H1 (cell line): ENCODE measurements around the gene VSTM4. TPM values are rescaled to one million over a fixed set of nuclear protein-coding genes. Genes with fewer than 3 reads are reported as not detected.

Source experiments
- CTCF ChIA-PET: fragments of 300-600 bp; sonication (Branson Sonifier 250); formaldehyde crosslinking; loops from one replicate; lab custom pipeline; 2021; ENCODE audit not compliant: partially characterized antibody; lab: Charles Lee
- POLR2A ChIA-PET: fragments of 300-600 bp; sonication (Branson Sonifier 250); formaldehyde crosslinking; loops from one replicate; lab custom pipeline; 2021; ENCODE audit warnings: inconsistent platforms; ENCODE audit not compliant: partially characterized antibody; lab: Charles Lee
- DNase-seq, 2 experiments: peaks; one replicate each; pipeline versions ENCODE4 v3.0.0 to v3.0.0-alpha.2; 2010 to 2022; ENCODE audit warnings: low spot score in 2 of 2, low read depth in 1 of 2, mixed read lengths in 1 of 2
- FAIRE-seq: peaks from 2 replicates; lab custom pipeline; 2011; peaks lifted over from hg19 to GRCh38; lab: Jason Lieb, UNC
- H2AFZ ChIP-seq: 2 replicates; pipeline ENCODE4 v1.8.1; 2012; ENCODE audit warnings: low read length, inconsistent platforms
- H2AK5ac ChIP-seq: 2 replicates; pipeline ENCODE4 v1.6.1; 2013; ENCODE audit warnings: low read depth, low read length
- H2BK120ac ChIP-seq: replicated peaks from 2 replicates; pipeline ENCODE3; 2013; ENCODE audit warnings: low read depth, low read length, inconsistent platforms
- H2BK12ac ChIP-seq: 2 replicates; pipeline ENCODE4 v1.6.1; 2013; ENCODE audit warnings: low read depth, low read length
- H2BK15ac ChIP-seq: 2 replicates; pipeline ENCODE4 v1.6.1; 2013; ENCODE audit warnings: low read length
- H2BK20ac ChIP-seq: 2 replicates; pipeline ENCODE4 v1.6.1; 2013; ENCODE audit warnings: low read length
- H2BK5ac ChIP-seq: 2 replicates; pipeline ENCODE4 v1.6.1; 2013; ENCODE audit warnings: low read depth, low read length
- H3K14ac ChIP-seq: 2 replicates; pipeline ENCODE4 v1.6.1; 2013; ENCODE audit warnings: inconsistent platforms; ENCODE audit not compliant: insufficient read length
- H3K18ac ChIP-seq: 2 replicates; pipeline ENCODE4 v1.6.1; 2013; ENCODE audit warnings: low read length; ENCODE audit errors: extremely low read depth
- H3K23ac ChIP-seq: 2 replicates; pipeline ENCODE4 v1.6.1; 2013; ENCODE audit warnings: inconsistent platforms; ENCODE audit not compliant: insufficient read length
- H3K23me2 ChIP-seq: 2 replicates; pipeline ENCODE4 v1.6.1; 2013; ENCODE audit warnings: low read depth, low read length
- H3K27ac ChIP-seq: 2 replicates; pipeline ENCODE4 v1.6.1; 2011; ENCODE audit warnings: low read depth, low read length, inconsistent platforms
- H3K27me3 ChIP-seq, 4 experiments: replicated peaks in 1 of 4; 1 replicate in 1 of 4; 2 replicates in 3 of 4; pipeline versions ENCODE4 v1.6.1 to v1.8.1; 2011 to 2013; ENCODE audit warnings: low read length in 3 of 4, mild to moderate bottlenecking in 3 of 4, inconsistent platforms in 2 of 4, mixed read lengths in 2 of 4, moderate library complexity in 1 of 4; ENCODE audit not compliant: control insufficient read depth in 3 of 4, insufficient read depth in 3 of 4; ENCODE audit errors: extremely low read depth in 1 of 4
- H3K36me3 ChIP-seq, 4 experiments: 2 replicates each; pipeline versions ENCODE4 v1.6.1 to v1.8.1; 2011 to 2013; ENCODE audit warnings: mild to moderate bottlenecking in 4 of 4, low read length in 3 of 4, moderate library complexity in 2 of 4, control low read depth in 1 of 4, inconsistent platforms in 1 of 4; ENCODE audit not compliant: insufficient read depth in 4 of 4, control insufficient read depth in 2 of 4
- H3K4ac ChIP-seq: replicated peaks from 2 replicates; pipeline ENCODE3; 2013; ENCODE audit warnings: low read length, low read depth, mixed read lengths, inconsistent platforms; ENCODE audit not compliant: insufficient read length
- H3K4me1 ChIP-seq, 4 experiments: replicated peaks in 1 of 4; 1 replicate in 1 of 4; 2 replicates in 3 of 4; pipeline versions ENCODE4 v1.6.1 to v1.8.1; 2011 to 2013; ENCODE audit warnings: low read length in 3 of 4, inconsistent platforms in 2 of 4, mixed read lengths in 1 of 4; ENCODE audit not compliant: insufficient read depth in 4 of 4, control insufficient read depth in 3 of 4
- H3K4me2 ChIP-seq, 2 experiments: 2 replicates each; pipeline versions ENCODE4 v1.6.1 to v1.8.1; 2011 to 2013; ENCODE audit warnings: low read depth in 2 of 2, low read length in 2 of 2, control low read depth in 1 of 2, inconsistent platforms in 1 of 2, mild to moderate bottlenecking in 1 of 2; ENCODE audit not compliant: insufficient read depth in 1 of 2
- H3K4me3 ChIP-seq, 4 experiments: fragments of 200-600, 300-600 bp in 1 of 4; sonication (generic), shearing (Covaris generic), sonication (Bioruptor Twin) in 1 of 4; 2 replicates each; pipeline versions ENCODE4 v1.5.1 to v1.8.1; 2011 to 2016; ENCODE audit warnings: low read length in 4 of 4, low read depth in 3 of 4, control low read depth in 2 of 4, inconsistent platforms in 2 of 4, mild to moderate bottlenecking in 2 of 4, mixed read lengths in 1 of 4, moderate library complexity in 1 of 4; ENCODE audit not compliant: insufficient read depth in 2 of 4; ENCODE audit errors: extremely low read depth in 1 of 4
- H3K56ac ChIP-seq: replicated peaks from 2 replicates; pipeline ENCODE3; 2013; ENCODE audit warnings: low read depth, mild to moderate bottlenecking, mixed read lengths, low read length, inconsistent platforms; ENCODE audit not compliant: insufficient read length
- H3K79me1 ChIP-seq: 2 replicates; pipeline ENCODE4 v1.6.1; 2013; ENCODE audit warnings: low read depth, low read length, control low read depth
- H3K79me2 ChIP-seq, 2 experiments: 2 replicates each; pipeline versions ENCODE4 v1.6.1 to v1.8.1; 2012 to 2013; ENCODE audit warnings: low read length in 2 of 2, mild to moderate bottlenecking in 2 of 2, inconsistent platforms in 1 of 2; ENCODE audit not compliant: insufficient read depth in 2 of 2, control insufficient read depth in 1 of 2
- H3K9ac ChIP-seq, 4 experiments: replicated peaks in 1 of 4; 1 replicate in 1 of 4; 2 replicates in 3 of 4; pipeline versions ENCODE4 v1.6.1 to v1.8.1; 2011 to 2013; ENCODE audit warnings: low read depth in 3 of 4, low read length in 3 of 4, control low read depth in 2 of 4, mild to moderate bottlenecking in 2 of 4, moderate library complexity in 2 of 4, inconsistent platforms in 1 of 4; ENCODE audit errors: extremely low read depth in 1 of 4
- H3K9me3 ChIP-seq, 2 experiments: 2 replicates each; pipeline versions ENCODE4 v1.6.1 to v1.8.1; 2012 to 2013; ENCODE audit warnings: mild to moderate bottlenecking in 2 of 2, moderate library complexity in 2 of 2, control low read depth in 1 of 2, inconsistent platforms in 1 of 2, low read depth in 1 of 2, low read length in 1 of 2, mixed read lengths in 1 of 2; ENCODE audit not compliant: insufficient read depth in 2 of 2
- H4K20me1 ChIP-seq, 2 experiments: replicated peaks in 1 of 2; 2 replicates each; pipeline versions ENCODE3 to v1.8.1; 2011 to 2013; ENCODE audit warnings: inconsistent platforms in 2 of 2, low read length in 2 of 2, mild to moderate bottlenecking in 1 of 2; ENCODE audit not compliant: insufficient read depth in 2 of 2, control insufficient read depth in 1 of 2
- H4K5ac ChIP-seq: 2 replicates; pipeline ENCODE4 v1.6.1; 2013; ENCODE audit warnings: low read length, low read depth, mixed read lengths, inconsistent platforms; ENCODE audit not compliant: insufficient read length
- H4K8ac ChIP-seq: 2 replicates; pipeline ENCODE4 v1.8.0; 2013; ENCODE audit warnings: mild to moderate bottlenecking, moderate library complexity, low read length, inconsistent platforms; ENCODE audit not compliant: insufficient read depth; ENCODE audit errors: extremely low read depth
- H4K91ac ChIP-seq: replicated peaks from 2 replicates; pipeline ENCODE3; 2013; ENCODE audit warnings: low read length, mixed read lengths, inconsistent platforms; ENCODE audit not compliant: insufficient read length
- CBX8 ChIP-seq: fragments of 300-800, 300-1000 bp; sonication (generic); IDR thresholded peaks from 2 replicates; pipeline ENCODE4 v1.7.1; 2016; ENCODE audit warnings: low read depth, low read length, borderline replicate concordance
- CEBPB ChIP-seq: IDR thresholded peaks from 2 replicates; pipeline ENCODE4 v1.6.1; 2012; ENCODE audit warnings: low read depth, low read length
- WGBS, 2 experiments: shearing (Covaris generic) in 1 of 2; methylation state at CpG; one replicate each; pipeline versions ENCODE4 v1.1.6 to v1.1.7; 2013 to 2015; ENCODE audit warnings: low lambda C conversion rate in 2 of 2, mixed read lengths in 2 of 2, inconsistent platforms in 1 of 2, low coverage in 1 of 2, missing lambda C conversion rate in 1 of 2; ENCODE audit not compliant: insufficient replicate concordance in 2 of 2, insufficient coverage in 1 of 2, insufficient read length in 1 of 2; ENCODE audit errors: extremely low coverage in 1 of 2, missing lambda C conversion rate in 1 of 2; 5-methylcytosine and 5-hydroxymethylcytosine counted together
- polyA plus RNA-seq, 7 experiments: library from polyadenylated mRNA; depleted of rRNA in 3 of 7; stranded (reverse) in 5 of 7; unstranded in 2 of 7; fragments of >200 nt in 5 of 7; fragments of 200-250 nt in 2 of 7; gene quantifications; 1 replicate in 5 of 7; 2 replicates in 1 of 7; 4 replicates in 1 of 7; pipeline versions ENCODE4 v1.2.1 to v1.2.3, GENCODE V29; 2011 to 2013; ENCODE audit warnings: missing spikeins in 2 of 7, mixed read lengths in 2 of 7
- total RNA-seq: library from RNA; stranded (reverse); fragmentation: NEBNext Ultra II Directional; extraction: Animal tissue kit (Norgen Biotek cat#: 25700); gene quantifications from 2 replicates; pipeline ENCODE4 v1.2.1, GENCODE V29; 2021

VSTM4 gene
- total and polyA plus RNA-seq, 2 of the 8 experiments (the other 6 are each of a cell fraction or from before 2014, with no cell fraction given), result 0.48 to 0.73 TPM

GRCh38 chr10:49070701-49071100 lies 44.6 kb downstream of the VSTM4 start:
- H2BK12ac ChIP-seq, result no peak overlapping the region
- H3K79me2 ChIP-seq, result no peaks in the 10 kb centered on the region
- H4K5ac ChIP-seq, result no peak overlapping the region
- no peak overlapping the region for H3K23ac ChIP-seq
- no peak overlapping the region for H3K9ac ChIP-seq
- TF ChIP-seq CEBPB, result no peak
- no peak for TF ChIP-seq CBX8
- no peaks in the 10 kb centered on the region for H3K23me2 ChIP-seq
- no peak overlapping the region for H2BK20ac ChIP-seq
- no peaks in the 10 kb centered on the region; a peak in 1 of 4 replicates for H3K9me3 ChIP-seq
- no peaks in the 10 kb centered on the region for H3K27me3 ChIP-seq
- H4K91ac ChIP-seq, result no peak overlapping the region
- no peak overlapping the region for H3K14ac ChIP-seq
- no peaks in the 10 kb centered on the region for H3K4me1 ChIP-seq
- no peak overlapping the region for H3K4me3 ChIP-seq
- H3K27ac ChIP-seq, result no peak overlapping the region
- no peak overlapping the region for H3K4ac ChIP-seq
- FAIRE-seq, result no peak
- H2AFZ ChIP-seq, result no peak overlapping the region
- H3K79me1 ChIP-seq, result no peaks in the 10 kb centered on the region
- H3K56ac ChIP-seq, result no peak overlapping the region
- no peak overlapping the region for H3K4me2 ChIP-seq
- peak in 1 of 2 experiments; percentile 13 for DNase-seq
- no peak overlapping the region for H2BK15ac ChIP-seq
- H2BK120ac ChIP-seq, result no peak overlapping the region
- no peaks in the 10 kb centered on the region for H4K20me1 ChIP-seq
- ChIA-PET POLR2A (interaction anchor here (0.6 kb wide), 1 partner anchor 192 kb away, joined by 3 read pairs; no protein-coding TSS in a partner anchor), CTCF (interaction anchor here (1.2 kb wide), 1 partner anchor 21 kb away, joined by 3 read pairs; no protein-coding TSS in a partner anchor)
- no peaks in the 10 kb centered on the region for H3K36me3 ChIP-seq
- 85% methylated on average over 4 of the region's 4 CpGs; no CpG with 5 or more reads in 1 of the 2 experiments for WGBS, 2 experiments
- H4K8ac ChIP-seq, result no peak overlapping the region; the same call in 1 of the 2 replicates
- no peak overlapping the region for H2AK5ac ChIP-seq
- H3K18ac ChIP-seq, result no peak overlapping the region
- no peak overlapping the region for H2BK5ac ChIP-seq
